Body of pancreas (tissue), 4 donors: Measurements from ENCODE around the gene ECM1. TPM values are rescaled to one million over a fixed set of nuclear protein-coding genes. Genes with fewer than 3 reads are reported as not detected.

Experiments
- ATAC-seq: fragments of 150-250 bp; one replicate; pipeline ENCODE4 v1.9.1; 2016
- DNase-seq, 4 donors: peaks; one replicate each; pipeline ENCODE4 v3.0.0-alpha.2; 2019
- H3K27ac ChIP-seq, 4 donors: fragments of 200-600 bp; sonication (generic); 1 replicate in 3 of 4; 2 replicates in 1 of 4; pipeline versions ENCODE4 v1.5.1 to v1.6.1; 2016 to 2019; ENCODE audit warnings: mild to moderate bottlenecking in 1 of 4, mixed read lengths in 1 of 4, moderate library complexity in 1 of 4
- H3K27me3 ChIP-seq, 2 donors: fragments of 200-600 bp; sonication (generic); one replicate each; pipeline ENCODE4 v1.6.0; 2016; ENCODE audit warnings: mild to moderate bottlenecking in 1 of 2
- H3K36me3 ChIP-seq, 2 donors: fragments of 200-600 bp; sonication (generic); replicated peaks in 1 of 2; 2 replicates each; pipeline ENCODE4 v1.5.1; 2016; ENCODE audit warnings: low read depth in 2 of 2; ENCODE audit not compliant: insufficient read depth in 1 of 2
- H3K4me1 ChIP-seq: fragments of 200-600 bp; sonication (generic); one replicate; pipeline ENCODE4 v1.6.0; 2016
- H3K4me3 ChIP-seq, 2 donors: fragments of 200-600 bp; sonication (generic); 1 replicate in 1 of 2; 2 replicates in 1 of 2; pipeline ENCODE4 v1.5.1; 2016 to 2019
- H3K9me3 ChIP-seq, 3 donors: fragments of 200-600 bp; sonication (generic); 1 replicate in 2 of 3; 2 replicates in 1 of 3; pipeline ENCODE4 v1.5.1; 2016
- POLR2A ChIP-seq, 3 donors: fragments of 450-650 bp; IDR thresholded peaks; one replicate each; pipeline ENCODE4 v1.6.1; 2016; ENCODE audit warnings: antibody characterized with exemption in 3 of 3, mild to moderate bottlenecking in 2 of 3
- whole genome bisulfite sequencing, 2 donors: methylation state at CpG; one replicate each; pipeline ENCODE4 v1.1.5; 2017; 5-methylcytosine and 5-hydroxymethylcytosine counted together
- intact Hi-C: fragments of 100-400 bp; cut with DNase I; formaldehyde crosslinking; loops from one replicate; pipeline ENCODE4 v1.15.1; 2023
- total RNA-seq, 2 donors: library from RNA; depleted of rRNA; stranded (reverse); fragments of >200 nt; gene quantifications; one replicate each; pipeline ENCODE4 v1.1.0, GENCODE V29; 2016
- TF ChIP-seq, protein P1 (sequence below), 7 experiments: fragments of 450-650 bp in 4 of 7; fragments of 200-600 bp in 3 of 7; sonication (generic) in 3 of 7; IDR thresholded peaks; one replicate each; pipeline ENCODE4 v1.5.1; 2016 to 2019; ENCODE audit warnings: antibody characterized with exemption in 7 of 7

Gene ECM1
- total RNA-seq, 2 donors from 2014 or later = 1.3 to 2.1 TPM

DNA sequence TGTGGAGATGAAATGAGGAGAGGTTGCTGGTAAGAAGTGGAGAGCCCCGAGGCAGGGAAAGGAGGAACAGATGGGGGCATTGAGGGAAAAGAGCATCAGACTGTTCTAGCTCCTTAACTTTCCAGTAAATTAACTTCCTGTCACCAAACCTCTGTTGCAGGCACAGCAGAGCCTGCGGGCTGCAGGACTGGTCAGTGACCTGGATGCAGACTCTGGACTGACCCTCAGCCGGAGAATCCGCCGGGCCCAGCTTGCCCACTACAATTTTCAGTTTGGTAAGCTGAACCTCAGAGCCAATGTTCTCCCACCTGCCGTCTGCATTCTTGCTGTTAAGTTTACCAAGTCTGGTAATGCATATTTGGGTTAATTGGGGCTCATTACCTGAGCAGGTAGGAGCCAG, 2.5 kb upstream of the ECM1 start:
- Histone ChIP-seq H3K27ac (no peak overlapping the region), H3K4me3 (no peak overlapping the region), H3K4me1 (no peaks in the 10 kb centered on the region), H3K27me3 (no peaks in the 10 kb centered on the region), H3K9me3 (no peaks in the 10 kb centered on the region), H3K36me3 (peaks cover 0 to 8% of the 10 kb centered on the region in 2 donors)
- ATAC-seq (no peak), DNase-seq (no peak)
- 70 to 81% methylated on average over 3 to 6 of the region's 6 CpGs for WGBS, 2 donors
- intact Hi-C loops = no loop called here
- TF ChIP-seq, protein P1, sequence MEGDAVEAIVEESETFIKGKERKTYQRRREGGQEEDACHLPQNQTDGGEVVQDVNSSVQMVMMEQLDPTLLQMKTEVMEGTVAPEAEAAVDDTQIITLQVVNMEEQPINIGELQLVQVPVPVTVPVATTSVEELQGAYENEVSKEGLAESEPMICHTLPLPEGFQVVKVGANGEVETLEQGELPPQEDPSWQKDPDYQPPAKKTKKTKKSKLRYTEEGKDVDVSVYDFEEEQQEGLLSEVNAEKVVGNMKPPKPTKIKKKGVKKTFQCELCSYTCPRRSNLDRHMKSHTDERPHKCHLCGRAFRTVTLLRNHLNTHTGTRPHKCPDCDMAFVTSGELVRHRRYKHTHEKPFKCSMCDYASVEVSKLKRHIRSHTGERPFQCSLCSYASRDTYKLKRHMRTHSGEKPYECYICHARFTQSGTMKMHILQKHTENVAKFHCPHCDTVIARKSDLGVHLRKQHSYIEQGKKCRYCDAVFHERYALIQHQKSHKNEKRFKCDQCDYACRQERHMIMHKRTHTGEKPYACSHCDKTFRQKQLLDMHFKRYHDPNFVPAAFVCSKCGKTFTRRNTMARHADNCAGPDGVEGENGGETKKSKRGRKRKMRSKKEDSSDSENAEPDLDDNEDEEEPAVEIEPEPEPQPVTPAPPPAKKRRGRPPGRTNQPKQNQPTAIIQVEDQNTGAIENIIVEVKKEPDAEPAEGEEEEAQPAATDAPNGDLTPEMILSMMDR (IDR thresholded peaks at IDR 0.05) = no peak
- no peak for TF ChIP-seq POLR2A (IDR thresholded peaks at IDR 0.05)

DNA sequence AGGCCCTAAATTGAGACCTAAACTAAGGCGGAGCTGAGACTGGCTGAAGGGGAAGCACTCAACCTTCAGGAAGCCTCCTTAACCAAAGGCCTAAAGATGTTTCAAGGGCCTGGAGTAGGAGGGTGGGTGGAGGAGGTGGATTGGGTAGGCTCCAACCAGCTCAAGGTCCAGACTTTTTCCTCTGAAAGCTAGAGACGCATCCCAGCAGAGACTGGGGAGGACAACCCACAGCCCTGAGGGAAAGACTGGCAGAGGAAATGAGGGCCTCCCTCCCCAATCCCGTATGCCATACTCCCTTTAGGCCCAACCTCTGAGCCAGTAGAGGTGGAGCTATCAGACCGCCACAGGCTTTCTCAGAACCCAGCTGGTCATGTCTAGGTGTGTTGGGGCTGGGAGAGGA, 1.1 kb downstream of the ECM1 start:
- Histone ChIP-seq H3K27me3 (no peaks in the 10 kb centered on the region), H3K9me3 (no peaks in the 10 kb centered on the region), H3K36me3 (peaks cover 0 to 8% of the 10 kb centered on the region in 2 donors), H3K4me1 (peaks cover 6% of the 10 kb centered on the region), H3K4me3 (no peak overlapping the region), H3K27ac (no peak overlapping the region)
- TF ChIP-seq POLR2A (IDR thresholded peaks at IDR 0.05) = no peak
- TF ChIP-seq, protein P1 (IDR thresholded peaks at IDR 0.05) = no peak
- ATAC-seq (no peak), DNase-seq (no peak)
- intact Hi-C loops = no loop called here
- 64 to 76% methylated on average over 4 of the region's 4 CpGs for whole genome bisulfite sequencing, 2 donors

DNA sequence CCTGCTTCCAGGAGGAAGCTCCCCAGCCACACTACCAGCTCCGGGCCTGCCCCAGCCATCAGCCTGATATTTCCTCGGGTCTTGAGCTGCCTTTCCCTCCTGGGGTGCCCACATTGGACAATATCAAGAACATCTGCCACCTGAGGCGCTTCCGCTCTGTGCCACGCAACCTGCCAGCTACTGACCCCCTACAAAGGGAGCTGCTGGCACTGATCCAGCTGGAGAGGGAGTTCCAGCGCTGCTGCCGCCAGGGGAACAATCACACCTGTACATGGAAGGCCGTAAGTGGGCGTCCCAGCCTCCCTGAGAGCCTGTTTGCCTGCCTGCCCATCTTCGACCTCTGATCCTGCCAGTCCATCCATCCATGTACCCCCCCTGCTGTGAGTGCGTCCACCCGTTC, 3.6 kb downstream of the ECM1 start:
- DNase-seq (peak; percentile 57 to 68 (median 64)), ATAC-seq (no peak)
- intact Hi-C loops = no loop called here
- H3K36me3 ChIP-seq = no peaks in the 10 kb centered on the region
- H3K27ac ChIP-seq = peak overlapping the region in 3 of 4 donors; percentile 20 to 63 (median 24)
- WGBS, 2 donors = 50 to 51% methylated on average over 5 to 12 of the region's 12 CpGs
- H3K4me3 ChIP-seq = no peak overlapping the region
- H3K9me3 ChIP-seq = no peaks in the 10 kb centered on the region
- peaks cover 26% of the 10 kb centered on the region for H3K4me1 ChIP-seq
- TF ChIP-seq, protein P1 (IDR thresholded peaks at IDR 0.05) = peak in 1 of 7 experiments; percentile 9
- TF ChIP-seq POLR2A (IDR thresholded peaks at IDR 0.05) = no peak
- H3K27me3 ChIP-seq = no peaks in the 10 kb centered on the region

DNA sequence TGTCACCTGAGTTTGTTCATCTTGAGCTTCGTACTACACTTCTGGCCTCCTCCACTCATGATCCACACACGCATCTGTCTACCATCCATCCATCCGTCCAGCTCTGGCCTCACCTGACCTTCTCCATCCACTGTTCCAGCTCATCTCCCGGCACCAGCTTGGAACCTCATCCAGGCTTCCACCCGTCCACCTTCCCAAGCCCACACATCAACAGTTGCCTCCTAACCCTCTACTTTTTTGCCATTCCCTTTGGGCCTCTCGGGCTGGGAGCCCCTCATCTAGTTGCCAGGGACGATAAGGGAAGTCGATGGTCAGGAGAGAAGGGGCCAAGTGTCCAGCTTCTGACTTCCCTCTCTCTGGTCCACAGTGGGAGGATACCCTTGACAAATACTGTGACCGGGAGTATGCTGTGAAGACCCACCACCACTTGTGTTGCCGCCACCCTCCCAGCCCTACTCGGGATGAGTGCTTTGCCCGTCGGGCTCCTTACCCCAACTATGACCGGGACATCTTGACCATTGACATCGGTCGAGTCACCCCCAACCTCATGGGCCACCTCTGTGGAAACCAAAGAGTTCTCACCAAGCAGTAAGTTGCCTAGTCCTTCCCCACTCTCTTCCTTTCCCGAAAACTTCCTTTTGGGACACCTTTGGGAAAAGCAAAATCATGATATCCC, 4.2 kb downstream of the ECM1 start:
- DNase-seq (no peak), ATAC-seq (no peak)
- intact Hi-C loops = no loop called here
- H3K27me3 ChIP-seq = no peaks in the 10 kb centered on the region
- peaks cover 28% of the 10 kb centered on the region for H3K4me1 ChIP-seq
- no peak overlapping the region for H3K4me3 ChIP-seq
- peak overlapping the region in 1 of 4 donors; percentile 63 for H3K27ac ChIP-seq
- no peaks in the 10 kb centered on the region for H3K9me3 ChIP-seq
- TF ChIP-seq, protein P1 (IDR thresholded peaks at IDR 0.05) = no peak
- no peak for TF ChIP-seq POLR2A (IDR thresholded peaks at IDR 0.05)
- no peaks in the 10 kb centered on the region for H3K36me3 ChIP-seq
- 80 to 88% methylated on average over 16 to 17 of the region's 17 CpGs for WGBS, 2 donors

DNA sequence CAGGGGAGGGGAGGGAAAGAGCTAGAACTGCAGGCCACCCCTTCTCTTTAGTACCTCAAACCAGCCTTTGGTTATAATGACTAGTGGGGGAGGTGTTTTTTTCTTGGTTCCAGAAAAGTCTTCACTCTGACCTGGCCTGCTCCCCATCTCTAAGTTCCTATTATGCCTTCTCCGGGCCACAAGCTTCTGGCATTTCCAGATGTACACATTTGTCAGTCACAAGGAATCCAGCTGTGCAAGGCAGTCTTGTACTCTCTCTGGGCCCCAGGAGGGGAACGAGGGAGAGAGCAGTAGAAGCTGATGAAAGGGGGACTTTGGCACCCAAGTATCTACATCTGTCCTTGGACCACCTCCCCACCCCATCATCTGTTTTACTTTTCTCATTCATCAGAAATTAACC, 4.9 kb downstream of the ECM1 start:
- no peak for ATAC-seq
- WGBS, 2 donors = 93 to 100% methylated on average over 2 of the region's 2 CpGs
- Histone ChIP-seq H3K9me3 (no peaks in the 10 kb centered on the region), H3K36me3 (no peaks in the 10 kb centered on the region), H3K27me3 (no peaks in the 10 kb centered on the region), H3K4me3 (no peak overlapping the region), H3K4me1 (peaks cover 33% of the 10 kb centered on the region), H3K27ac (no peak overlapping the region)
- TF ChIP-seq, protein P1 (IDR thresholded peaks at IDR 0.05) = no peak
- TF ChIP-seq POLR2A (IDR thresholded peaks at IDR 0.05) = no peak
- no peak for DNase-seq
- intact Hi-C loops = no loop called here
